Naive thymus-derived CD4-positive, alpha-beta T cell (primary cell): ENCODE data around the gene RASD2. TPM values are rescaled to one million over a fixed set of nuclear protein-coding genes. Genes with fewer than 3 reads are reported as not detected.

Experiments used
- ATAC-seq: fragments of 150-1000 bp; cut with Tn5 transposase; 2 replicates; pipeline ENCODE4 v1.10.0; 2021; ENCODE audit warnings: mild to moderate bottlenecking, moderate library complexity
- CTCF ChIA-PET: fragments of 350-600 bp; sonication (Branson Sonifier 250); formaldehyde crosslinking; loops from one replicate; lab custom pipeline; 2021; ENCODE audit warnings: antibody characterized with exemption; lab: Charles Lee
- POLR2A ChIA-PET: fragments of 350-600 bp; sonication (Branson Sonifier 250); formaldehyde crosslinking; loops from one replicate; lab custom pipeline; 2021; ENCODE audit warnings: antibody characterized with exemption, inconsistent platforms; lab: Charles Lee
- DNase-seq, 9 donors: peaks; one replicate each; pipeline versions ENCODE4 v3.0.0 to v3.0.0-alpha.2; 2020 to 2022; ENCODE audit warnings: mixed read lengths in 1 of 9
- H3K27ac ChIP-seq: one replicate; pipeline ENCODE4 v1.7.0; 2013; ENCODE audit warnings: mild to moderate bottlenecking, low read depth, low read length, moderate library complexity
- H3K27me3 ChIP-seq, 2 donors: one replicate each; pipeline ENCODE4 v1.7.0; 2013; ENCODE audit warnings: low read length in 2 of 2, mild to moderate bottlenecking in 2 of 2, moderate library complexity in 2 of 2; ENCODE audit not compliant: control insufficient read depth in 2 of 2, insufficient read depth in 2 of 2
- H3K36me3 ChIP-seq, 3 experiments: 1 replicate in 2 of 3; 2 replicates in 1 of 3; pipeline ENCODE4 v1.7.0; 2013; ENCODE audit warnings: low read length in 3 of 3, mild to moderate bottlenecking in 3 of 3, moderate library complexity in 1 of 3; ENCODE audit not compliant: insufficient read depth in 3 of 3, control insufficient read depth in 2 of 3
- H3K4me1 ChIP-seq, 2 donors: one replicate each; pipeline ENCODE4 v1.7.0; 2013; ENCODE audit warnings: low read length in 2 of 2, mild to moderate bottlenecking in 2 of 2, moderate library complexity in 1 of 2; ENCODE audit not compliant: control insufficient read depth in 2 of 2, insufficient read depth in 2 of 2
- H3K4me3 ChIP-seq: 2 replicates; pipeline ENCODE4 v1.7.0; 2013; ENCODE audit warnings: mild to moderate bottlenecking, low read length
- H3K9me3 ChIP-seq, 3 experiments: 1 replicate in 2 of 3; 2 replicates in 1 of 3; pipeline ENCODE4 v1.7.0; 2013; ENCODE audit warnings: low read length in 3 of 3; ENCODE audit not compliant: control insufficient read depth in 2 of 3
- H3K27ac Mint-ChIP-seq, 9 donors: one replicate each; pipeline ENCODE4 v1.8.0; 2020 to 2022; ENCODE audit warnings: mixed read lengths in 9 of 9, mild to moderate bottlenecking in 8 of 9, moderate library complexity in 5 of 9, inconsistent platforms in 2 of 9
- H3K27me3 Mint-ChIP-seq, 5 donors: one replicate each; pipeline ENCODE4 v1.8.0; 2021 to 2022; ENCODE audit warnings: mixed read lengths in 5 of 5, mild to moderate bottlenecking in 1 of 5
- H3K36me3 Mint-ChIP-seq, 5 donors: one replicate each; pipeline ENCODE4 v1.8.0; 2020 to 2022; ENCODE audit warnings: mixed read lengths in 5 of 5, mild to moderate bottlenecking in 3 of 5, inconsistent platforms in 1 of 5
- H3K4me1 Mint-ChIP-seq, 7 donors: one replicate each; pipeline ENCODE4 v1.8.0; 2020 to 2022; ENCODE audit warnings: mixed read lengths in 7 of 7, mild to moderate bottlenecking in 3 of 7, inconsistent platforms in 1 of 7
- H3K4me3 Mint-ChIP-seq, 10 donors: one replicate each; pipeline ENCODE4 v1.8.0; 2020 to 2022; ENCODE audit warnings: mild to moderate bottlenecking in 10 of 10, mixed read lengths in 10 of 10, moderate library complexity in 6 of 10, inconsistent platforms in 2 of 10
- H3K9me3 Mint-ChIP-seq, 11 donors: one replicate each; pipeline ENCODE4 v1.8.0; 2020 to 2022; ENCODE audit warnings: mixed read lengths in 11 of 11, mild to moderate bottlenecking in 4 of 11, inconsistent platforms in 1 of 11, moderate library complexity in 1 of 11
- intact Hi-C, 2 donors: fragments of 100-400 bp; cut with micrococcal nuclease; formaldehyde crosslinking; loops; one replicate each; pipeline ENCODE4 v1.15.1; 2023
- polyA plus RNA-seq, 2 donors: library from polyadenylated mRNA; unstranded; fragments of 300-500 nt; fragmentation: Illumina TruSeq; gene quantifications; one replicate each; pipeline ENCODE4 v1.2.3, GENCODE V29; 2021
- total RNA-seq, 6 experiments: library from RNA in 5 of 6; stranded (reverse) in 5 of 6; gene quantifications; 1 replicate in 5 of 6; 2 replicates in 1 of 6; pipeline ENCODE4 v1.2.3 and lab custom pipeline; 2021 to 2026

RASD2 gene
- total and polyA plus RNA-seq, 7 experiments from 2014 or later: 0.05 to 1.4 (median 0.24) TPM; not detected in 4

GRCh38 chr22:35539487-35539886 lies 1.1 kb upstream of the RASD2 start:
- POLR2A ChIA-PET: no interaction called here
- no peaks in the 10 kb centered on the region for H3K9me3 ChIP-seq
- no peak for ATAC-seq
- peaks cover 4 to 13% of the 10 kb centered on the region in 2 donors for H3K27me3 ChIP-seq
- intact Hi-C loops: no loop called here
- peaks cover 4 to 5% of the 10 kb centered on the region in 2 donors for H3K4me1 ChIP-seq
- peak overlapping the region in 2 of 9 donors; percentile 54 to 56 for H3K27ac Mint-ChIP-seq
- no peak overlapping the region for H3K27ac ChIP-seq
- H3K4me3 Mint-ChIP-seq: peak overlapping the region; percentile 53 to 82 (median 75)
- no peaks in the 10 kb centered on the region for H3K36me3 ChIP-seq
- DNase-seq: no peak
- H3K36me3 Mint-ChIP-seq: peaks cover 0 to 1% (median 0%) of the 10 kb centered on the region in 5 donors
- peaks cover 20 to 56% (median 29%) of the 10 kb centered on the region in 5 donors for H3K27me3 Mint-ChIP-seq
- H3K4me3 ChIP-seq: no peak overlapping the region
- H3K4me1 Mint-ChIP-seq: peaks cover 0 to 14% (median 8%) of the 10 kb centered on the region in 7 donors
- H3K9me3 Mint-ChIP-seq: peaks cover 0 to 2% (median 0%) of the 10 kb centered on the region in 11 donors
- CTCF ChIA-PET: no interaction called here

- POLR2A ChIA-PET: no interaction called here
- Mint-ChIP-seq H3K4me1 (peaks cover 0 to 14% (median 8%) of the 10 kb centered on the region in 7 donors), H3K27me3 (peaks cover 24 to 60% (median 29%) of the 10 kb centered on the region in 5 donors), H3K27ac (peak overlapping the region in 1 of 9 donors; percentile 54), H3K9me3 (peaks cover 0 to 2% (median 0%) of the 10 kb centered on the region in 11 donors), H3K36me3 (peaks cover 0 to 1% (median 0%) of the 10 kb centered on the region in 5 donors), H3K4me3 (peak overlapping the region; percentile 68 to 85 (median 76))
- intact Hi-C loops: loop anchor here (1.0 kb wide), 2 partner anchors 12 to 141 kb away; no protein-coding TSS in a partner anchor
- Histone ChIP-seq H3K27ac (no peak overlapping the region), H3K9me3 (no peaks in the 10 kb centered on the region), H3K36me3 (no peaks in the 10 kb centered on the region), H3K4me3 (peak overlapping the region; percentile 56), H3K27me3 (peaks cover 4 to 13% of the 10 kb centered on the region in 2 donors), H3K4me1 (peaks cover 4 to 5% of the 10 kb centered on the region in 2 donors)
- CTCF ChIA-PET: interaction anchor here (0.6 kb wide), 1 partner anchor 40 kb away, joined by 3 read pairs; no protein-coding TSS in a partner anchor
- DNase-seq (peak; percentile 22 to 82 (median 48)), ATAC-seq (peak; percentile 93)
These were observed 579 bp upstream of the RASD2 start for GRCh38 chr22:35539910-35540594.

GRCh38 chr22:35541254-35541748 lies 670 bp downstream of the RASD2 start:
- DNase-seq (no peak), ATAC-seq (no peak)
- Mint-ChIP-seq H3K4me1 (peaks cover 0 to 14% (median 8%) of the 10 kb centered on the region in 7 donors), H3K27ac (no peak overlapping the region), H3K4me3 (peak overlapping the region in 8 of 10 donors; percentile 1 to 79 (median 36)), H3K36me3 (peaks cover 0 to 1% (median 0%) of the 10 kb centered on the region in 5 donors), H3K27me3 (peaks cover 24 to 60% (median 26%) of the 10 kb centered on the region in 5 donors), H3K9me3 (peaks cover 0 to 2% (median 0%) of the 10 kb centered on the region in 11 donors)
- no peaks in the 10 kb centered on the region for H3K9me3 ChIP-seq
- H3K4me3 ChIP-seq: no peak overlapping the region
- peaks cover 4 to 5% of the 10 kb centered on the region in 2 donors for H3K4me1 ChIP-seq
- ChIA-PET CTCF (no interaction called here), POLR2A (no interaction called here)
- intact Hi-C loops: no loop called here
- no peaks in the 10 kb centered on the region for H3K36me3 ChIP-seq
- H3K27me3 ChIP-seq: peaks cover 4 to 13% of the 10 kb centered on the region in 2 donors
- H3K27ac ChIP-seq: no peak overlapping the region

DNA sequence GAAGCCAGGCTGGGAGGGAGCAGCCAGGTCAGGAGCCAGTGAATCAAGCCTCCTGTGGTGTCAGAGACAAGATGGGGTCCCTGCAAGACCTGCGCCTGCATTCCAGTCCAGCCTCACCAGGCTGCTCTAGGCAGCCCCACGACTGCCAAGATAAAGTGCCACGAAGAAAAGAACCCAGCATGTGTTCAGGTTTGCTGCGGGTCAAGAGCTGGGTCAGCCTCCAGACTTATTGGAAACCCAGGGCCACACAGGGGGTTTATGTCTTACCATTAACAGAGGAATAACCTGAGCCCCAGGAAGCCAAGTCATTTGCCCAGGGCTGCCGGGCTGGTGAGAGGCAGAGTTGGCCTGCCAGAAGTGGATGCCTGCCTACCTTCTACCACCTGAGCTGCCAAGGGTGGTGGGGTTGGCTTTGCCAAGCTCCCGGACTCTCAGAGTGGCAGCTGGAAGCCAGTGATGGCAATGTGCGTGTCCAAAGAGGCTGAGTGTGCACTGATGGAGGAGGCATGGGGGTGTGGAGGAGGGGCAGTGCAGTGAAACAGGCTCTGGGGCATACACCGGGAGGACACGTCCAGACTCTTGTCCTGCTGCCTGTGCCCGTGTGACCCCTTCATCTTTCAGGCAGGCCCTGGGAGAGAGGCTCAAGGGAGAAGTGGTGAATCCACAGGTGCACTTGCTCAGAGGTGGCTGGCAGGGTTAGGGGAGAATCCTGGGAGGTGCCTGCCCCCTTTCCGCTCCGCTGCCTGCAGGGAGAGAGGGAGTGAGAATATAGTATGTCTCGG lies 1.7 kb downstream of the RASD2 start:
- peaks cover 0 to 13% (median 8%) of the 10 kb centered on the region in 7 donors for H3K4me1 Mint-ChIP-seq
- ChIA-PET POLR2A (no interaction called here), CTCF (no interaction called here)
- Histone ChIP-seq H3K9me3 (no peaks in the 10 kb centered on the region), H3K27ac (no peak overlapping the region), H3K27me3 (peaks cover 4 to 13% of the 10 kb centered on the region in 2 donors), H3K36me3 (no peaks in the 10 kb centered on the region), H3K4me1 (peaks cover 4 to 5% of the 10 kb centered on the region in 2 donors), H3K4me3 (no peak overlapping the region)
- H3K36me3 Mint-ChIP-seq: peaks cover 0 to 1% (median 0%) of the 10 kb centered on the region in 5 donors
- intact Hi-C loops: no loop called here
- peaks cover 24 to 57% (median 26%) of the 10 kb centered on the region in 5 donors for H3K27me3 Mint-ChIP-seq
- peaks cover 0 to 2% (median 0%) of the 10 kb centered on the region in 11 donors for H3K9me3 Mint-ChIP-seq
- H3K27ac Mint-ChIP-seq: peak overlapping the region in 2 of 9 donors; percentile 9 to 16
- ATAC-seq (no peak), DNase-seq (no peak)
- H3K4me3 Mint-ChIP-seq: peak overlapping the region in 2 of 10 donors; percentile 40 to 79

- no peak overlapping the region for H3K4me3 ChIP-seq
- H3K4me1 ChIP-seq: peaks cover 4 to 5% of the 10 kb centered on the region in 2 donors
- CTCF ChIA-PET: no interaction called here
- Mint-ChIP-seq H3K4me3 (no peak overlapping the region), H3K27me3 (peaks cover 24 to 53% (median 26%) of the 10 kb centered on the region in 5 donors), H3K4me1 (peaks cover 0 to 13% (median 8%) of the 10 kb centered on the region in 7 donors), H3K27ac (no peak overlapping the region), H3K36me3 (peaks cover 0 to 1% (median 0%) of the 10 kb centered on the region in 5 donors), H3K9me3 (peaks cover 0 to 2% (median 0%) of the 10 kb centered on the region in 11 donors)
- H3K27ac ChIP-seq: no peak overlapping the region
- H3K36me3 ChIP-seq: no peaks in the 10 kb centered on the region
- DNase-seq (no peak), ATAC-seq (no peak)
- POLR2A ChIA-PET: no interaction called here
- no peaks in the 10 kb centered on the region for H3K9me3 ChIP-seq
- peaks cover 4 to 11% of the 10 kb centered on the region in 2 donors for H3K27me3 ChIP-seq
- intact Hi-C loops: no loop called here
These were observed 2.4 kb downstream of the RASD2 start for GRCh38 chr22:35542939-35543516.

GRCh38 chr22:35543702-35544101 lies 3.1 kb downstream of the RASD2 start:
- H3K4me1 Mint-ChIP-seq: peaks cover 0 to 13% (median 7%) of the 10 kb centered on the region in 7 donors
- Histone ChIP-seq H3K4me1 (peaks cover 4 to 5% of the 10 kb centered on the region in 2 donors), H3K27ac (no peak overlapping the region), H3K36me3 (no peaks in the 10 kb centered on the region), H3K9me3 (no peaks in the 10 kb centered on the region), H3K4me3 (no peak overlapping the region), H3K27me3 (peaks cover 4 to 11% of the 10 kb centered on the region in 2 donors)
- DNase-seq (no peak), ATAC-seq (no peak)
- POLR2A ChIA-PET: no interaction called here
- H3K4me3 Mint-ChIP-seq: no peak overlapping the region
- peaks cover 0 to 1% (median 0%) of the 10 kb centered on the region in 5 donors for H3K36me3 Mint-ChIP-seq
- intact Hi-C loops: no loop called here
- H3K9me3 Mint-ChIP-seq: peaks cover 0 to 2% (median 0%) of the 10 kb centered on the region in 11 donors
- CTCF ChIA-PET: no interaction called here
- peak overlapping the region in 1 of 9 donors; percentile 63 for H3K27ac Mint-ChIP-seq
- peaks cover 24 to 49% (median 26%) of the 10 kb centered on the region in 5 donors for H3K27me3 Mint-ChIP-seq
